ENCODE data around the gene ADAMTSL5.

GRCh38 chr19:1527650-1528309 lies 15.0 kb upstream of the ADAMTSL5 start:
- TF ChIP-seq ZFP3 (CRISPR knock-in tag; IDR thresholded peaks at IDR 0.05) (no peak), ZFP30 (CRISPR knock-in tag; IDR thresholded peaks at IDR 0.05) (no peak), PATZ1 (CRISPR knock-in tag; IDR thresholded peaks at IDR 0.05; ENCODE audit: borderline replicate concordance) (no peak), GLIS3 (CRISPR knock-in tag; IDR thresholded peaks at IDR 0.05) (no peak), ZC3H10 (CRISPR knock-in tag; IDR thresholded peaks at IDR 0.05) (no peak), RARB (CRISPR knock-in tag; IDR thresholded peaks at IDR 0.05) (no peak), ZNF565 (CRISPR knock-in tag; conservative IDR thresholded peaks at IDR 0.05; ENCODE audit: low read depth) (no peak), BACH2 (CRISPR knock-in tag; IDR thresholded peaks at IDR 0.05; ENCODE audit: borderline replicate concordance) (no peak), ARNTL (CRISPR knock-in tag; IDR thresholded peaks at IDR 0.05; ENCODE audit: borderline replicate concordance, low read depth) (no peak)
